HCT116 (cell line): Measurements from ENCODE around the gene TNFRSF12A.

ENCODE experiments used
- ELF1 ChIP-seq: IDR thresholded peaks from 2 replicates; pipeline ENCODE4 v1.6.1; 2012; ENCODE audit warnings: low read depth, borderline replicate concordance
- FOSL1 ChIP-seq: IDR thresholded peaks from 2 replicates; pipeline ENCODE4 v1.6.1; 2012; ENCODE audit warnings: low read depth
- POLR2A ChIP-seq: IDR thresholded peaks from 2 replicates; pipeline ENCODE4 v1.7.0; 2011; ENCODE audit warnings: borderline replicate concordance; ENCODE audit not compliant: insufficient read depth, insufficient read length; ENCODE audit errors: extremely low read depth
- POLR2AphosphoS5 ChIP-seq: IDR thresholded peaks from 2 replicates; pipeline ENCODE4 v1.6.1; 2011; ENCODE audit warnings: mild to moderate bottlenecking, low read depth, low read length, moderate library complexity
- RAD21 ChIP-seq: IDR thresholded peaks from 2 replicates; pipeline ENCODE4 v1.6.1; 2012; ENCODE audit warnings: low read depth, mild to moderate bottlenecking
- YY1 ChIP-seq: IDR thresholded peaks from 2 replicates; pipeline ENCODE4 v1.6.1; 2011; ENCODE audit warnings: low read length, low read depth, moderate library complexity, mild to moderate bottlenecking; ENCODE audit not compliant: insufficient replicate concordance; ENCODE audit errors: extremely low read depth
- ZFX ChIP-seq: fragments of 450-650 bp; IDR thresholded peaks from 2 replicates; pipeline ENCODE4 v1.6.1; 2017
- TF ChIP-seq, protein P1 (sequence below), 3 experiments: fragments of 200-600 bp in 1 of 3; sonication (generic) in 1 of 3; IDR thresholded peaks in 2 of 3; conservative IDR thresholded peaks in 1 of 3; 2 replicates each; pipeline ENCODE4 v1.5.1; 2012 to 2017; ENCODE audit warnings: low read depth in 2 of 3, low read length in 2 of 3, antibody characterized with exemption in 1 of 3, borderline replicate concordance in 1 of 3, control low read depth in 1 of 3, mild to moderate bottlenecking in 1 of 3, mixed read lengths in 1 of 3, mixed run types in 1 of 3, moderate library complexity in 1 of 3; ENCODE audit not compliant: insufficient read depth in 1 of 3
- TF ChIP-seq, protein P2 (sequence below): IDR thresholded peaks from 2 replicates; pipeline ENCODE4 v1.6.1; 2012

DNA sequence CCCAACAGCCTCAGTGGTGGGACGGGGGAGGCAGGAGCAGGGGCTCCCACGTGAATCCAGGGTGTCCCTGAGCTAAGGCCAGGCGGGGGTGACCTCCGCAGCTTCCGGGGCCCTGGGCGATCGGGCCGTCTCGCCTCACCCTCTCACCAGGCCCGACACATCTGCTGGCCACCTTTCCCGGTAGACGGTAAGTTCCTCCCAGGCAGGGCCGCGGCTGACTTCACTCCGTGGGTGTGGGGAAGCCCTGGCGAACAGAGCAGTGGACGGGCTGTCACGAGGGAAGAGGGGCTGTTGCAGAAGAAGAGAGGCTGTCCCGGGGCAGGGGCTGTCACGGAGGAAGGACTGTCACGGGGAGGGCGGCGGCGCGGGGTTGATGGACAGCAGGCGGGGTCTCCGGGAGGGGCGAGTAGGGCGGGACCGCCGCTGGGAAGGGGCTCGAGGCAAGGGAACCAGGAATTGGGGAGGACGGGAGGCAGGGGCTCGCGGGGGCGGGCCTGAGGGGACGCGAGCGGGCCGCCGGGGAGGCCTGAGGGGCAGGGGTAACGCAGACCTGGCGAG lies 40.4 kb upstream of the TNFRSF12A start:
- TF ChIP-seq, protein P1, sequence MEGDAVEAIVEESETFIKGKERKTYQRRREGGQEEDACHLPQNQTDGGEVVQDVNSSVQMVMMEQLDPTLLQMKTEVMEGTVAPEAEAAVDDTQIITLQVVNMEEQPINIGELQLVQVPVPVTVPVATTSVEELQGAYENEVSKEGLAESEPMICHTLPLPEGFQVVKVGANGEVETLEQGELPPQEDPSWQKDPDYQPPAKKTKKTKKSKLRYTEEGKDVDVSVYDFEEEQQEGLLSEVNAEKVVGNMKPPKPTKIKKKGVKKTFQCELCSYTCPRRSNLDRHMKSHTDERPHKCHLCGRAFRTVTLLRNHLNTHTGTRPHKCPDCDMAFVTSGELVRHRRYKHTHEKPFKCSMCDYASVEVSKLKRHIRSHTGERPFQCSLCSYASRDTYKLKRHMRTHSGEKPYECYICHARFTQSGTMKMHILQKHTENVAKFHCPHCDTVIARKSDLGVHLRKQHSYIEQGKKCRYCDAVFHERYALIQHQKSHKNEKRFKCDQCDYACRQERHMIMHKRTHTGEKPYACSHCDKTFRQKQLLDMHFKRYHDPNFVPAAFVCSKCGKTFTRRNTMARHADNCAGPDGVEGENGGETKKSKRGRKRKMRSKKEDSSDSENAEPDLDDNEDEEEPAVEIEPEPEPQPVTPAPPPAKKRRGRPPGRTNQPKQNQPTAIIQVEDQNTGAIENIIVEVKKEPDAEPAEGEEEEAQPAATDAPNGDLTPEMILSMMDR (IDR thresholded peaks at IDR 0.05 in 2 of 3, conservative IDR thresholded peaks at IDR 0.05 in 1 of 3; ENCODE audit: borderline replicate concordance in 1 of 3, insufficient read depth in 1 of 3, low read depth in 2 of 3, low read length in 2 of 3) = no peak
- TF ChIP-seq ZFX (no peak), POLR2A (no peak), YY1 (no peak), RAD21 (no peak), POLR2AphosphoS5 (no peak), FOSL1 (no peak), ELF1 (no peak)
- TF ChIP-seq, protein P2, sequence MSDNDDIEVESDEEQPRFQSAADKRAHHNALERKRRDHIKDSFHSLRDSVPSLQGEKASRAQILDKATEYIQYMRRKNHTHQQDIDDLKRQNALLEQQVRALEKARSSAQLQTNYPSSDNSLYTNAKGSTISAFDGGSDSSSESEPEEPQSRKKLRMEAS = no peak
